ENCODE data around the gene HMBS. TPM values are rescaled to one million over a fixed set of nuclear protein-coding genes. Genes with fewer than 3 reads are reported as not detected.

The HMBS gene
- total RNA-seq, 2 experiments from 2014 or later, result 31.2 to 33.8 TPM

DNA sequence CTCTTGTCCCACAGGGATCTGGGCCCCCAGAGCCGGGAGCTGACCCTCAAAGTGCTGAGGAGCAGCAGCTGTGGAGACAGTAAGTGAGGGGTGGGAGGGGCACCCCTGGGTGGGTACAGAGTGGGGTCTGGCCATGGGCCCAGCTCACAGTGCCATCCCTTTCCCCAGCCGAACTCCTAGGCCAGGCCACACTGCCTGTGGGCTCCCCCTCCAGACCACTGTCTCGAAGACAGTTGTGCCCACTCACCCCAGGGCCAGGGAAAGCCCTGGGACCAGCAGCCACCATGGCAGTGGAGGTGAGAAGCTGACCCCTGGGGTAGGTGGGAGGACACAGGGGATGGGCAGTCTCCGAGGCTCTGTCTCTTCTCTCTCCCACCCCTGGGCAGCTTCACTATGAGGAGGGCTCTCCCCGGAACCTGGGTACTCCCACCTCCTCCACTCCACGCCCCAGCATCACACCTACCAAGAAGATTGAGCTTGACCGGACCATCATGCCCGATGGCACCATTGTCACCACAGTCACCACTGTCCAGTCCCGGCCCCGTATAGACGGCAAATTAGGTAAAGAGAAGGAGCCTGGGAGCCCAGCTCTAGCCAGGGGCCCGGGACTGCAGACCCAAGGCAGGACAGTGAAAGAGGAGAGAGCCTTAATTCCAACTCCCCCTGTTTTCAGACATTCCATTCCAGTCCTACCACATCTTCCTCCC, 27.8 kb downstream of the HMBS start:
- H3K4me3 Mint-ChIP-seq, result no peak overlapping the region
- peaks cover 31% of the 10 kb centered on the region for H3K36me3 Mint-ChIP-seq
- ChIA-PET CTCF (interaction anchor here (0.6 to 1.2 kb wide), 2 partner anchors 13 to 209 kb away, joined by 3 to 4 read pairs; no protein-coding TSS in a partner anchor), POLR2A (interaction anchor here (1.5 to 2.0 kb wide), 2 partner anchors 10 to 18 kb away, joined by 3 to 7 read pairs; no protein-coding TSS in a partner anchor)
- no peaks in the 10 kb centered on the region for H3K9me3 Mint-ChIP-seq
- H3K27me3 Mint-ChIP-seq, result no peaks in the 10 kb centered on the region
- H3K4me1 Mint-ChIP-seq (ENCODE audit: low read depth), result peaks cover 48% of the 10 kb centered on the region
- intact Hi-C loops (cut with micrococcal nuclease), result no loop called here
- H3K27ac Mint-ChIP-seq, result peak overlapping the region; percentile 44
- no peak for DNase-seq

DNA sequence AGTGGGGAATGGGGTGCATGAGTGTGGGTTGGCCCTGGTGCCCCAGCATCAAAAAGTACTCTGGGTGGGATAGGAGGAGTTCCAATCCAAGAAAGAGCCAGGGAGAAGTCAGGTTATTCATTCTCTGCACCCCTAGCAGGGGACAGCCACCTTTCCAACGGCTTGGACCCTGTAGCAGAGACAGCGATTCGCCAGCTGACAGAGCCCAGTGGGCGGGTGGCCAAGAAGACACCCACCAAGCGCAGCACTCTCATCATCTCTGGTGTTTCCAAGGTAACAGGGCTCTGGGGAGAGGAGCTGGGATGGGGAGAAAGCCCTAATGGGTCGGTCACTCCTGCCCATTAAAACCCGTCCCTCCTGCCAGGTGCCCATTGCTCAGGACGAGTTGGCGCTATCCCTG, 29.0 kb downstream of the HMBS start:
- DNase-seq, result no peak
- Mint-ChIP-seq H3K27me3 (no peaks in the 10 kb centered on the region), H3K4me1 (ENCODE audit: low read depth) (peaks cover 45% of the 10 kb centered on the region), H3K27ac (peak overlapping the region; percentile 44), H3K9me3 (no peaks in the 10 kb centered on the region), H3K36me3 (peaks cover 34% of the 10 kb centered on the region), H3K4me3 (no peak overlapping the region)
- POLR2A ChIA-PET, result no interaction called here
- intact Hi-C loops (cut with micrococcal nuclease), result no loop called here
- CTCF ChIA-PET, result no interaction called here

DNA sequence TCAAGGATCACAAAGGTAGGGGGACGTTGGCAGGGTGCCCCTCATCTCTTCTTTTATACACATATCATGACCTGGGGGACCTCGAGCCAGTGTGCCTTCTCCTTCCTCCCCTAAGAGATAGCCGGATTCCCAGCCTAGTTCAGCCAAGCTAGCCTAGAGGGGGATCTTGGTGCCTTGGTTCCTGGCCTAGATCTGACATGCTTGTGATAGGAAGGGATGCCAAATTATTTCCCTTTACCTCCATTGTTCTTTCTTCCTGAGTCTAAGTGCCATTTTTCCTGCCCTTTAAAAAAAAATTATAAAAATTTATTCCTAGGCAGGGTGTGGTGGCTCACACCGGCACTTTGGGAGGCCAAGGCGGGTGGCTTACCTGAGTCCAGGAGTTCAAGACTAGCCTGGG, 29.7 kb downstream of the HMBS start:
- H3K4me3 Mint-ChIP-seq, result no peak overlapping the region
- DNase-seq, result no peak
- peaks cover 38% of the 10 kb centered on the region for H3K4me1 Mint-ChIP-seq (ENCODE audit: low read depth)
- intact Hi-C loops (cut with micrococcal nuclease), result no loop called here
- peaks cover 34% of the 10 kb centered on the region for H3K36me3 Mint-ChIP-seq
- H3K9me3 Mint-ChIP-seq, result no peaks in the 10 kb centered on the region
- ChIA-PET POLR2A (no interaction called here), CTCF (no interaction called here)
- H3K27ac Mint-ChIP-seq, result no peak overlapping the region
- H3K27me3 Mint-ChIP-seq, result no peaks in the 10 kb centered on the region

- DNase-seq, result peak; percentile 51
- Mint-ChIP-seq H3K9me3 (no peaks in the 10 kb centered on the region), H3K4me3 (peak overlapping the region; percentile 74), H3K27me3 (no peaks in the 10 kb centered on the region), H3K36me3 (peaks cover 32% of the 10 kb centered on the region), H3K27ac (peak overlapping the region; percentile 96), H3K4me1 (ENCODE audit: low read depth) (peaks cover 33% of the 10 kb centered on the region)
- CTCF ChIA-PET, result interaction anchor here (0.6 to 1.8 kb wide), 5 partner anchors 11 to 222 kb away, joined by 3 to 6 read pairs (median 3); a partner anchor contains a TSS
- POLR2A ChIA-PET, result interaction anchor here (0.7 to 1.5 kb wide), 7 partner anchors 8 to 245 kb away, joined by 3 to 6 read pairs (median 4); partner anchors contain the start of genes DPAGT1, SLC37A4 and VPS11
- intact Hi-C loops (cut with micrococcal nuclease), result no loop called here
These were observed 31.0 kb downstream of the HMBS start for GRCh38 chr11:119115484-119116234.

- H3K4me3 Mint-ChIP-seq, result no peak overlapping the region
- peaks cover 31% of the 10 kb centered on the region for H3K36me3 Mint-ChIP-seq
- CTCF ChIA-PET, result interaction anchor here (0.9 to 1.8 kb wide), 3 partner anchors 19 to 222 kb away, joined by 3 to 6 read pairs (median 4); a partner anchor contains a TSS
- no peak for DNase-seq
- no peaks in the 10 kb centered on the region for H3K27me3 Mint-ChIP-seq
- H3K9me3 Mint-ChIP-seq, result no peaks in the 10 kb centered on the region
- H3K4me1 Mint-ChIP-seq (ENCODE audit: low read depth), result peaks cover 37% of the 10 kb centered on the region
- POLR2A ChIA-PET, result interaction anchor here (0.9 to 1.5 kb wide), 6 partner anchors 9 to 86 kb away, joined by 3 to 6 read pairs (median 4); partner anchors contain the start of genes DPAGT1, SLC37A4 and VPS11
- intact Hi-C loops (cut with micrococcal nuclease), result no loop called here
- H3K27ac Mint-ChIP-seq, result peak overlapping the region; percentile 96
These were observed 31.5 kb downstream of the HMBS start for GRCh38 chr11:119116235-119116594.

DNA sequence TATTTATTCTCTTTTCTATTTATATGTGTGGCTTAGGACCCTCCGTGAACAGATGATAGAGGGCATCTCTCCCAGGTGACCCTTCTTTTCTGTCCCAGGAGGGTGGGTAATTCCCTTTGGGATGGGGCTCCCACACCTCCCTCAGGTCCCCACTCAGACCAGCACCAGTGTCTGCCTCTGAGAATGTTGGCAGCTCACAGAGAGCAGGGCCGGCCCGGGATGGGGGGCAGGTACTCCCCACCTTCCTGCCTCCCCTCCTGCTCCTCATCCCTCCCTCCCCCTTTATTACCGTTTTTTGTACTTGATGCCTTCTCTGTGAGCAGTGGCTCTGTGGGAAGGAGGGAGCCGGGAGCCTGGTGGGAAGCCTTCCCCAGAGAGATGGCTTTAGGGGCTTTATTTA, 31.9 kb downstream of the HMBS start:
- no peaks in the 10 kb centered on the region for H3K27me3 Mint-ChIP-seq
- peaks cover 37% of the 10 kb centered on the region for H3K4me1 Mint-ChIP-seq (ENCODE audit: low read depth)
- no peak for DNase-seq
- POLR2A ChIA-PET, result interaction anchor here (1.5 kb wide), 3 partner anchors 9 to 22 kb away, joined by 4 to 6 read pairs (median 6); partner anchors contain the start of gene DPAGT1
- no peaks in the 10 kb centered on the region for H3K9me3 Mint-ChIP-seq
- CTCF ChIA-PET, result interaction anchor here (0.9 to 1.8 kb wide), 2 partner anchors 21 to 221 kb away, joined by 4 to 6 read pairs; a partner anchor contains a TSS
- peaks cover 31% of the 10 kb centered on the region for H3K36me3 Mint-ChIP-seq
- no peak overlapping the region for H3K4me3 Mint-ChIP-seq
- H3K27ac Mint-ChIP-seq, result peak overlapping the region; percentile 66
- intact Hi-C loops (cut with micrococcal nuclease), result no loop called here

DNA sequence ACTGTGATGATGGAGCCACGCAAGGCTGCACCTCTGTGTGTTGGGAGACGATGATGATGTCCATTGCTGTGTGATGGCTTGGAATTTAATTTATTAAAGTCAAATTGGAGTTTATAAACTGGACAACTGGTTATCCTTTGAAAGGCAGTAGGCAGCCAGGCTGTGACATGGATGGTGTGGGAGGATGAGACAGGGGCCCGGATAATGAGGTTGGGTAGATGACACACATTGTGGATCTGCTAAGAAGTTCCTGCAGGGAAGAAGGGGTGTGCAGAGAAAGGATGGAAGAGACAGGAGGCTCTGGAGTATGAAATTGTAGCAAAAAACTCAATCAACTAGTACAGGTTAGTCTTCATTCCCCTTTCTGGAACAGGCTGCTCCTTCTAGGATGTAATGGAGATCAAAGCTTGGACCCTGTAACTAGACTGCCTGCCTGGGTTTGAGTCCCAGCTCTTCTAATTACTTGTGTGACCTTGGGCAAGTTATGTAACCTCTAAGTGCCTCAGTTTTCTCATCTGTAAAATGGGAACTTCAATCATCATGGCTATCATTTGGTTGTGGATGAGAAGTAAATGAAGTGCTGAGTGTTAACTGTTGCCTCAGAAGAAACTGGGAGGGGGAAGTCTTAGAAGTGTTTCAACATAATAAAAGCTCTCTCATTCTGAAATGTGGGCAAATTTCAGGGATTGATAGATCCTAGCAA, 32.5 kb downstream of the HMBS start:
- intact Hi-C loops (cut with micrococcal nuclease), result no loop called here
- Mint-ChIP-seq H3K4me3 (no peak overlapping the region), H3K4me1 (ENCODE audit: low read depth) (peaks cover 39% of the 10 kb centered on the region), H3K9me3 (no peaks in the 10 kb centered on the region), H3K36me3 (peaks cover 29% of the 10 kb centered on the region), H3K27ac (no peak overlapping the region), H3K27me3 (no peaks in the 10 kb centered on the region)
- no peak for DNase-seq
- CTCF ChIA-PET, result no interaction called here
- POLR2A ChIA-PET, result no interaction called here

- Mint-ChIP-seq H3K27me3 (no peaks in the 10 kb centered on the region), H3K9me3 (no peaks in the 10 kb centered on the region), H3K27ac (no peak overlapping the region), H3K4me1 (ENCODE audit: low read depth) (peaks cover 48% of the 10 kb centered on the region), H3K36me3 (peaks cover 27% of the 10 kb centered on the region), H3K4me3 (no peak overlapping the region)
- ChIA-PET POLR2A (no interaction called here), CTCF (interaction anchor here (1.1 kb wide), 1 partner anchor 51 kb away, joined by 3 read pairs; no protein-coding TSS in a partner anchor)
- no peak for DNase-seq
- intact Hi-C loops (cut with micrococcal nuclease), result no loop called here
These were observed 33.5 kb downstream of the HMBS start for GRCh38 chr11:119118227-119118626.

DNA sequence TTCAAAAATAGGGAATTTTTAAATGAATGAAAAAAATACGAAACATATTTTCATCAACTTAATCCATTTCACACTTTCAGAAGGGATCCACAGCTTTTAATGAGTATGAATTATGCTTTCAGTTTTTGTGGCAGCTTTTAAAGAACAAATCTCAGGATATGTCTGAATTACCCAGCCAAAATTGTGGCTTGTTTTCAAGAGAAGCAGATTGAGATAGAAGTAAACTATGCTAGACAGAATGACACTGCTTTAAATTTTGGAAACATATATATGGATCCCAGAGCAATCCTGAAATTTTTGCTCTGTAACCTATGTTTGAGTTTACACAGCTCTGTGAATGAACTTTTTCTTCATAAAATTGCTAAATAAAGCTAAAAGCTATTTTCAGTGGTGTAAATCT, 34.3 kb downstream of the HMBS start:
- POLR2A ChIA-PET, result no interaction called here
- peaks cover 24% of the 10 kb centered on the region for H3K36me3 Mint-ChIP-seq
- peaks cover 48% of the 10 kb centered on the region for H3K4me1 Mint-ChIP-seq (ENCODE audit: low read depth)

DNA sequence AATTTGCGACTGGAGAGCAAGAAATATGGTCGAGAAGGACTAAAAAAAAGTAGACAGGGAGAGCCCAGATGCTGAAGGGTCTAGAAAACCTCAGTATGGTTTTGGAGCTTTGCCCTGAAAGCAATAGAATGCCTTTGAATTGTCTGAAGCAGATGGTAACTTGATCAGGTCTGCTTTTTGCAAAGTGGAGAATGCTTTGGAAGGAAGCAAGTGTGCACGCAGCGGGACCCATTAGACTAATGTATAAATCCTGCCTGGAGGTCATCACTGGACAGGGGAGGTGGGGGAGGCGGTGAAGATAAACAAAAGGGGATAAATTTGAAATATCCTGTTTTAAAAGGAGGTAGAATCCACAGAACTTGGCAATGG, 35.9 kb downstream of the HMBS start:
- Mint-ChIP-seq H3K9me3 (no peaks in the 10 kb centered on the region), H3K27me3 (no peaks in the 10 kb centered on the region), H3K4me3 (peak overlapping the region; percentile 88), H3K4me1 (ENCODE audit: low read depth) (peaks cover 33% of the 10 kb centered on the region), H3K36me3 (peaks cover 16% of the 10 kb centered on the region), H3K27ac (peak overlapping the region; percentile 73)
- no peak for DNase-seq
- ChIA-PET POLR2A (interaction anchor here (0.9 to 2.2 kb wide), 5 partner anchors 10 to 30 kb away, joined by 3 to 10 read pairs (median 3); partner anchors contain the start of gene C2CD2L), CTCF (interaction anchor here (0.9 to 1.8 kb wide), 4 partner anchors 12 to 76 kb away, joined by 3 to 9 read pairs (median 4); no protein-coding TSS in a partner anchor)
- intact Hi-C loops (cut with micrococcal nuclease), result loop anchor here (1.0 to 5.0 kb wide), 6 partner anchors 13 to 212 kb away; partner anchors contain the start of genes C2CD2L, DPAGT1, HMBS and RNF26

More for the DNA sequence above, 34.3 kb downstream of the HMBS start:
- DNase-seq, result no peak
- no peaks in the 10 kb centered on the region for H3K9me3 Mint-ChIP-seq
- CTCF ChIA-PET, result interaction anchor here (1.1 kb wide), 1 partner anchor 50 kb away, joined by 3 read pairs; no protein-coding TSS in a partner anchor
- intact Hi-C loops (cut with micrococcal nuclease), result no loop called here
- H3K4me3 Mint-ChIP-seq, result no peak overlapping the region
- H3K27ac Mint-ChIP-seq, result no peak overlapping the region
- H3K27me3 Mint-ChIP-seq, result no peaks in the 10 kb centered on the region

- Mint-ChIP-seq H3K36me3 (peaks cover 14% of the 10 kb centered on the region), H3K27ac (peak within 1 kb of the TSS; percentile 78), H3K9me3 (no peaks in the 10 kb centered on the region), H3K4me1 (ENCODE audit: low read depth) (peaks cover 28% of the 10 kb centered on the region), H3K4me3 (peak within 1 kb of the TSS; percentile 88), H3K27me3 (no peaks in the 10 kb centered on the region)
- CTCF ChIA-PET, result interaction anchor here (0.7 to 1.8 kb wide), 10 partner anchors 11 to 75 kb away, joined by 3 to 9 read pairs (median 4); partner anchors contain the start of genes C2CD2L, NLRX1 and VPS11
- intact Hi-C loops (cut with micrococcal nuclease), result loop anchor here (1.0 to 5.0 kb wide), 6 partner anchors 14 to 211 kb away; partner anchors contain the start of genes C2CD2L, DPAGT1, HMBS and RNF26
- peak; percentile 100 for DNase-seq
- POLR2A ChIA-PET, result interaction anchor here (0.5 to 2.2 kb wide), 10 partner anchors 11 to 65 kb away, joined by 3 to 10 read pairs (median 3); partner anchors contain the start of genes C2CD2L, DPAGT1 and VPS11
These were observed 36.5 kb downstream of the HMBS start, which contains the start of gene HINFP for GRCh38 chr11:119121008-119121810. HINFP (plus strand) TSS chr11:119121580; CDS start chr11:119126945, 5,365 bp downstream.
